Erythroblast (primary cell): ENCODE results near the gene SRA1.

Source experiments
- DNase-seq, 2 experiments: peaks; one replicate each; lab custom pipeline; 2025; lab: John Stamatoyannopoulos, UW
- GATA1 ChIP-seq: IDR thresholded peaks from 2 replicates; pipeline ENCODE4 v1.6.1; 2011; ENCODE audit warnings: low read depth, mild to moderate bottlenecking, control low read depth, low read length, moderate library complexity
- POLR2A ChIP-seq: IDR thresholded peaks from 2 replicates; pipeline ENCODE4 v1.6.1; 2011; ENCODE audit warnings: mild to moderate bottlenecking, low read length

SRA1 gene

GRCh38 chr5:140564196-140565023, 7.1 kb upstream of the SRA1 start, which contains the start of the genes APBB3 and SLC35A4:
APBB3 (minus strand) TSS chr5:140564598; CDS start chr5:140564245, 353 bp downstream.
SLC35A4 (plus strand) TSS chr5:140564828; CDS start chr5:140567170, 2,342 bp downstream.
- peak; percentile 98 for DNase-seq
- TF ChIP-seq GATA1 (no peak), POLR2A (peak; percentile 95)

- TF ChIP-seq POLR2A = no peak
- TF ChIP-seq GATA1 = no peak
- no peak for DNase-seq
These were observed 6.3 kb upstream of the SRA1 start for GRCh38 chr5:140563596-140563995.

- TF ChIP-seq GATA1 (no peak), POLR2A (no peak)
- no peak for DNase-seq
These were observed 4.7 kb upstream of the SRA1 start for GRCh38 chr5:140561753-140562523.

GRCh38 chr5:140560227-140560626, 3.0 kb upstream of the SRA1 start:
- DNase-seq = no peak
- no peak for TF ChIP-seq GATA1
- no peak for TF ChIP-seq POLR2A

- TF ChIP-seq POLR2A (no peak), GATA1 (no peak)
- DNase-seq = no peak
These were observed 1.3 kb upstream of the SRA1 start for GRCh38 chr5:140558542-140558941.

GRCh38 chr5:140557965-140558364, 692 bp upstream of the SRA1 start:
- no peak for DNase-seq
- TF ChIP-seq GATA1 (no peak), POLR2A (no peak)

GRCh38 chr5:140556438-140556837, 835 bp downstream of the SRA1 start:
- no peak for TF ChIP-seq POLR2A
- no peak for TF ChIP-seq GATA1
- DNase-seq = peak; percentile 36 to 60

GRCh38 chr5:140555747-140556312, 1.4 kb downstream of the SRA1 start:
- DNase-seq = peak; percentile 36 to 47
- no peak for TF ChIP-seq POLR2A

- peak; percentile 21 for TF ChIP-seq POLR2A
- no peak for TF ChIP-seq GATA1
- DNase-seq = peak; percentile 72 to 79
These were observed 2.8 kb downstream of the SRA1 start for GRCh38 chr5:140554454-140554853.

GRCh38 chr5:140553657-140554056, 3.6 kb downstream of the SRA1 start:
- TF ChIP-seq GATA1 (no peak), POLR2A (no peak)
- DNase-seq = peak in 1 of 2 experiments; percentile 24

- no peak for DNase-seq
- TF ChIP-seq GATA1 (no peak), POLR2A (no peak)
These were observed 5.4 kb downstream of the SRA1 start for GRCh38 chr5:140551872-140552271.

- TF ChIP-seq POLR2A = no peak
- no peak for TF ChIP-seq GATA1
- DNase-seq = no peak
These were observed 6.9 kb downstream of the SRA1 start for GRCh38 chr5:140550147-140551079.
